ENCODE results near the gene MANBA.

MANBA gene

DNA sequence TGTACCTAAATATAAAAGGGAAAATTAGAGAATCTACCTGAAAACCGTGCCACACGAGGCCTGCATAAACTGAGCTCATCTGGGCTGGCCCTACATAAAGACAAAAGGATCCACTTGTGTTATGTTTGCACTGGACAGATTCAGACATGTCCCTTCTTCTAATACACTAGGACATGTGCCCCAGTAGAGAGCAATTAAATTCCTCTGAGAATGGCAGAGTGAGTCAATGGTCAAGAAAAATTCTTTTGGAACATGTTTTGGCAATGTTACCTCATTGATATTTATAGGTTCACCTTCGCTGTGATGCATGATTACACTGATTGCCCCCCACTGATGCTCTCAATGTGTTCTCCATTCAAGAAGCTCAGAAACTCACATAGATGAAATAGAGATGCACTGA lies 95.2 kb downstream of the MANBA start:
- no peaks in the 10 kb centered on the region for H3K9me3 ChIP-seq (ENCODE audit: insufficient read depth, low read length)
- no peak overlapping the region for H3K9ac ChIP-seq (ENCODE audit: low read length)
- no peaks in the 10 kb centered on the region for H4K20me1 ChIP-seq (ENCODE audit: insufficient read depth, low read length)
- H3K36me3 ChIP-seq (replicated peaks; ENCODE audit: low read depth, low read length) = peaks cover 24% of the 10 kb centered on the region
- H3K79me2 ChIP-seq (ENCODE audit: low read length) = no peaks in the 10 kb centered on the region
- no peaks in the 10 kb centered on the region for H3K4me1 ChIP-seq (ENCODE audit: low read length)
- H3K4me2 ChIP-seq (ENCODE audit: low read length) = no peak overlapping the region
- no peak overlapping the region for H3K4me3 ChIP-seq (ENCODE audit: low read length)
- TF ChIP-seq, protein P1, sequence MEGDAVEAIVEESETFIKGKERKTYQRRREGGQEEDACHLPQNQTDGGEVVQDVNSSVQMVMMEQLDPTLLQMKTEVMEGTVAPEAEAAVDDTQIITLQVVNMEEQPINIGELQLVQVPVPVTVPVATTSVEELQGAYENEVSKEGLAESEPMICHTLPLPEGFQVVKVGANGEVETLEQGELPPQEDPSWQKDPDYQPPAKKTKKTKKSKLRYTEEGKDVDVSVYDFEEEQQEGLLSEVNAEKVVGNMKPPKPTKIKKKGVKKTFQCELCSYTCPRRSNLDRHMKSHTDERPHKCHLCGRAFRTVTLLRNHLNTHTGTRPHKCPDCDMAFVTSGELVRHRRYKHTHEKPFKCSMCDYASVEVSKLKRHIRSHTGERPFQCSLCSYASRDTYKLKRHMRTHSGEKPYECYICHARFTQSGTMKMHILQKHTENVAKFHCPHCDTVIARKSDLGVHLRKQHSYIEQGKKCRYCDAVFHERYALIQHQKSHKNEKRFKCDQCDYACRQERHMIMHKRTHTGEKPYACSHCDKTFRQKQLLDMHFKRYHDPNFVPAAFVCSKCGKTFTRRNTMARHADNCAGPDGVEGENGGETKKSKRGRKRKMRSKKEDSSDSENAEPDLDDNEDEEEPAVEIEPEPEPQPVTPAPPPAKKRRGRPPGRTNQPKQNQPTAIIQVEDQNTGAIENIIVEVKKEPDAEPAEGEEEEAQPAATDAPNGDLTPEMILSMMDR (IDR thresholded peaks at IDR 0.05; ENCODE audit: low read depth, low read length) = no peak
- no peak for TF ChIP-seq EZH2phosphoT487 (IDR thresholded peaks at IDR 0.05; ENCODE audit: low read depth)
- H3K27me3 ChIP-seq (ENCODE audit: low read depth, low read length) = no peaks in the 10 kb centered on the region
- H2AFZ ChIP-seq (ENCODE audit: low read depth, low read length) = no peak overlapping the region
- no peak overlapping the region for H3K27ac ChIP-seq (ENCODE audit: low read length)

DNA sequence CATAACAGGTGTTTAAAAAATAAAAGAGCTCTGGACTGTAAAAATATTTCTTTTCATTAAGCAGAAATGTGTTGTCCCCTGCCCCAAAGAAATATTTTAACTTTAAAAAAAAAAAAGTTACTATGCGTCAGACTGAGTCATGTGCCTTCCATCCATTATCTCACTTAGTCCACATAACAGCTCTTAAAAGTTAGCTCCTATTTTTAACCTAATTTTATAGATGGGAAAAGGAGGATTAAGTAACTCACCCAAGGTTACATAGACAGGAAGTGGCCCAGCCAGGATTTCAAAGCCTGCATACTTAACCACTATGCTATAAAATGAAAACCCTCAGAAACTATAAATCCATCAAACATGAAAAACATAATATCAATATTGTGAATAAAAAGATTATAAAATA lies 97.7 kb downstream of the MANBA start:
- Histone ChIP-seq H3K79me2 (ENCODE audit: low read length) (no peaks in the 10 kb centered on the region), H3K9me3 (ENCODE audit: insufficient read depth, low read length) (no peaks in the 10 kb centered on the region), H3K4me1 (ENCODE audit: low read length) (no peaks in the 10 kb centered on the region), H3K27ac (ENCODE audit: low read length) (no peak overlapping the region), H3K27me3 (ENCODE audit: low read depth, low read length) (no peaks in the 10 kb centered on the region), H3K4me2 (ENCODE audit: low read length) (no peak overlapping the region), H2AFZ (ENCODE audit: low read depth, low read length) (no peak overlapping the region), H3K9ac (ENCODE audit: low read length) (no peak overlapping the region), H3K4me3 (ENCODE audit: low read length) (no peak overlapping the region), H3K36me3 (replicated peaks; ENCODE audit: low read depth, low read length) (peaks cover 24% of the 10 kb centered on the region), H4K20me1 (ENCODE audit: insufficient read depth, low read length) (0 out of 2 replicates have a peak, but pooled peaks cover 8% of the 10 kb centered on the region)
- TF ChIP-seq, protein P1 (IDR thresholded peaks at IDR 0.05; ENCODE audit: low read depth, low read length) = no peak
- TF ChIP-seq EZH2phosphoT487 (IDR thresholded peaks at IDR 0.05; ENCODE audit: low read depth) = no peak

DNA sequence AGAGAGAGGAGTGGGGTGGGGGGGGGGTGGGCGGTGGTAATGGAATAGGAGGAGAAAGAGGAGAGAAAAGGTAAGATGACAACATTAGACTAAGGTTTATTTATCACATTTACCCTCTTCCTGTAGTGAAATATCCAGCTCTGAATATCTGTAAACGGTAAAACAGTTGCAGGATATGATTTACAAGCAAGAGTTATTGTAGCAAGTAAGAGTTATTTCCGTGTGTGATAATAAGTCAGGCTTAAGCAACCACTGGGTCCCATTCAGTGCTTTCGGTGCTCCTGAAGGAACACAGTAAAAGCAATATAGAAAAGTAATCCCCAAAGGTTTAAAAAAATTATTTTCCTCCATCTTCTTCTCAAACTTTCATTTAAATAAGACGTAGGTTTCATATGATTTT lies 103.6 kb downstream of the MANBA start:
- Histone ChIP-seq H3K27ac (ENCODE audit: low read length) (no peak overlapping the region), H3K9ac (ENCODE audit: low read length) (no peak overlapping the region), H4K20me1 (ENCODE audit: insufficient read depth, low read length) (0 out of 2 replicates have a peak, but pooled peaks cover 10% of the 10 kb centered on the region), H3K36me3 (replicated peaks; ENCODE audit: low read depth, low read length) (peaks cover 4% of the 10 kb centered on the region), H3K4me2 (ENCODE audit: low read length) (no peak overlapping the region), H3K27me3 (ENCODE audit: low read depth, low read length) (no peaks in the 10 kb centered on the region), H3K9me3 (ENCODE audit: insufficient read depth, low read length) (no peaks in the 10 kb centered on the region), H3K4me3 (ENCODE audit: low read length) (no peak overlapping the region), H3K79me2 (ENCODE audit: low read length) (no peaks in the 10 kb centered on the region), H3K4me1 (ENCODE audit: low read length) (no peaks in the 10 kb centered on the region), H2AFZ (ENCODE audit: low read depth, low read length) (no peak overlapping the region)
- TF ChIP-seq EZH2phosphoT487 (IDR thresholded peaks at IDR 0.05; ENCODE audit: low read depth) = no peak
- TF ChIP-seq, protein P1 (IDR thresholded peaks at IDR 0.05; ENCODE audit: low read depth, low read length) = no peak

DNA sequence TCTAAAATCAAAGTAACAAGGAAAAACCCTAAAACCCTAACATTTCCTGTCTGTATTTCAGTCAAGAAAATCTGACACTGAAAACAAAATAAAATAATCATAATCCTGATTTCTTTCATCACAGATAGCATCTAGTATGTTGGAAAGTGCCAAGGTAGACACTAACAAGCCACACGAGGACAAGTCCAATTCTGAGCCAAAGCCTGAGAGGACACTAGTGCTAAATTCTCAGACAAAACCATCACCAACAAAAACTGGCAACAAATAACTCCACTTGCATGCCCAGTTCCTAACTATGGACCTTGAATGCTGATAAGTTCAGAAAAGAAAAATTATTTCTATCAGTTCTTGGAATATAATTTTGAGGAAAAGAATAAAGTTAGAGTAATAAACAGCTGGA lies 113.7 kb downstream of the MANBA start:
- Histone ChIP-seq H3K4me1 (ENCODE audit: low read length) (no peaks in the 10 kb centered on the region), H3K9ac (ENCODE audit: low read length) (no peak overlapping the region), H3K36me3 (replicated peaks; ENCODE audit: low read depth, low read length) (peaks cover 26% of the 10 kb centered on the region), H2AFZ (ENCODE audit: low read depth, low read length) (no peak overlapping the region), H3K27me3 (ENCODE audit: low read depth, low read length) (no peaks in the 10 kb centered on the region), H3K9me3 (ENCODE audit: insufficient read depth, low read length) (no peaks in the 10 kb centered on the region), H3K27ac (ENCODE audit: low read length) (no peak overlapping the region), H3K4me2 (ENCODE audit: low read length) (no peak overlapping the region), H3K79me2 (ENCODE audit: low read length) (no peaks in the 10 kb centered on the region), H4K20me1 (ENCODE audit: insufficient read depth, low read length) (0 out of 2 replicates have a peak, but pooled peaks cover 4% of the 10 kb centered on the region), H3K4me3 (ENCODE audit: low read length) (no peak overlapping the region)
- TF ChIP-seq, protein P1 (IDR thresholded peaks at IDR 0.05; ENCODE audit: low read depth, low read length) = no peak
- no peak for TF ChIP-seq EZH2phosphoT487 (IDR thresholded peaks at IDR 0.05; ENCODE audit: low read depth)

Data from OCI-LY3 (cell line).